Measurements from ENCODE around the gene KLHL26.
A peak's percentile ranks its signal among the peaks of the same experiment; 100 is the strongest.

The KLHL26 gene

GRCh38 chr19:18605546-18606280 is 31.1 kb upstream of the KLHL26 start:
- H3K36me3 ChIP-seq (replicated peaks in 1 of 2; ENCODE audit: control insufficient read depth in 2 of 2, insufficient read depth in 2 of 2, low read length in 2 of 2): no peaks in the 10 kb centered on the region
- peak overlapping the region; percentile 82 for H4K8ac ChIP-seq (ENCODE audit: low read depth, low read length)
- peaks cover 18 to 32% of the 10 kb centered on the region in 2 donors for H3K4me1 ChIP-seq (ENCODE audit: control insufficient read depth in 2 of 2, insufficient read depth in 1 of 2, low read depth in 1 of 2, low read length in 2 of 2)
- no peak for DNase-seq (ENCODE audit: low spot score)
- H2BK15ac ChIP-seq (ENCODE audit: low read length): peak overlapping the region; percentile 91
- peak overlapping the region; percentile 91 for H3K23ac ChIP-seq (ENCODE audit: low read depth, low read length, poor library complexity)
- H3K18ac ChIP-seq (ENCODE audit: low read length): peak overlapping the region; percentile 91
- H2AK5ac ChIP-seq (ENCODE audit: low read depth, low read length): peak overlapping the region; percentile 81
- H3K27me3 ChIP-seq (ENCODE audit: control insufficient read depth in 3 of 3, insufficient read depth in 3 of 3, low read depth in 1 of 3, low read length in 3 of 3): peaks cover 51 to 93% (median 89%) of the 10 kb centered on the region in 3 experiments
- H4K91ac ChIP-seq (ENCODE audit: low read depth, low read length, poor library complexity): no peak overlapping the region
- H2BK5ac ChIP-seq (ENCODE audit: low read length): peak overlapping the region; percentile 66
- no CpG with 5 or more reads among the region's 65 CpGs for WGBS, 2 donors (ENCODE audit: extremely low coverage in 2 of 2, insufficient read length in 2 of 2, insufficient replicate concordance in 1 of 2)
- peak overlapping the region; percentile 18 for H3K4me2 ChIP-seq (ENCODE audit: insufficient read depth, low read length, poor library complexity, severe bottlenecking)
- peak overlapping the region; percentile 94 for H3K14ac ChIP-seq (ENCODE audit: low read length)
- no peaks in the 10 kb centered on the region for H3K79me1 ChIP-seq (ENCODE audit: low read depth, low read length)
- no peaks in the 10 kb centered on the region for H3K9me3 ChIP-seq (replicated peaks in 1 of 2; ENCODE audit: control insufficient read depth in 2 of 2, insufficient read depth in 1 of 2, low read depth in 1 of 2, low read length in 2 of 2)
- H2BK120ac ChIP-seq (ENCODE audit: low read depth, low read length): no peak overlapping the region
- peak overlapping the region; percentile 73 for H2BK12ac ChIP-seq (ENCODE audit: low read length)
- no peak overlapping the region for H2AFZ ChIP-seq (ENCODE audit: low read length)
- no peak overlapping the region for H3K4me3 ChIP-seq (ENCODE audit: low read length in 2 of 2)
- H3K4ac ChIP-seq (ENCODE audit: low read length): no peak overlapping the region
- no peak overlapping the region for H3K9ac ChIP-seq (ENCODE audit: low read depth, low read length, poor library complexity)
- no peak overlapping the region for H3K27ac ChIP-seq (replicated peaks; ENCODE audit: low read length)

GRCh38 chr19:18606281-18607225 is 30.3 kb upstream of the KLHL26 start, which contains the start of gene CRLF1:
Gene CRLF1 (minus strand): TSS chr19:18606799. CDS start chr19:18606656, 143 bp downstream.
- H3K36me3 ChIP-seq (replicated peaks in 1 of 2; ENCODE audit: control insufficient read depth in 2 of 2, insufficient read depth in 2 of 2, low read length in 2 of 2): no peaks in the 10 kb centered on the region
- H3K23ac ChIP-seq (ENCODE audit: low read depth, low read length, poor library complexity): peak within 1 kb of the TSS; percentile 91
- no peak within 1 kb of the TSS for H4K8ac ChIP-seq (ENCODE audit: low read depth, low read length)
- no peaks in the 10 kb centered on the region for H3K9me3 ChIP-seq (replicated peaks in 1 of 2; ENCODE audit: control insufficient read depth in 2 of 2, insufficient read depth in 1 of 2, low read depth in 1 of 2, low read length in 2 of 2)
- DNase-seq (ENCODE audit: low spot score): no peak
- H3K27ac ChIP-seq (replicated peaks; ENCODE audit: low read length): no peak within 1 kb of the TSS
- peak within 1 kb of the TSS; percentile 81 for H2AK5ac ChIP-seq (ENCODE audit: low read depth, low read length)
- peaks cover 23 to 39% of the 10 kb centered on the region in 2 donors for H3K4me1 ChIP-seq (ENCODE audit: control insufficient read depth in 2 of 2, insufficient read depth in 1 of 2, low read depth in 1 of 2, low read length in 2 of 2)
- peak within 1 kb of the TSS; percentile 91 for H3K18ac ChIP-seq (ENCODE audit: low read length)
- no peaks in the 10 kb centered on the region for H3K79me1 ChIP-seq (ENCODE audit: low read depth, low read length)
- H2BK12ac ChIP-seq (ENCODE audit: low read length): peak within 1 kb of the TSS; percentile 58
- H3K4me3 ChIP-seq (ENCODE audit: low read length in 2 of 2): no peak within 1 kb of the TSS
- no peak within 1 kb of the TSS for H4K91ac ChIP-seq (ENCODE audit: low read depth, low read length, poor library complexity)
- H3K4me2 ChIP-seq (ENCODE audit: insufficient read depth, low read length, poor library complexity, severe bottlenecking): peak within 1 kb of the TSS; percentile 25
- peak within 1 kb of the TSS; percentile 91 for H2BK15ac ChIP-seq (ENCODE audit: low read length)
- WGBS, 2 donors (ENCODE audit: extremely low coverage in 2 of 2, insufficient read length in 2 of 2, insufficient replicate concordance in 1 of 2): no CpG with 5 or more reads among the region's 116 CpGs
- no peak within 1 kb of the TSS for H3K9ac ChIP-seq (ENCODE audit: low read depth, low read length, poor library complexity)
- peak within 1 kb of the TSS; percentile 66 for H2BK5ac ChIP-seq (ENCODE audit: low read length)
- H3K14ac ChIP-seq (ENCODE audit: low read length): no peak within 1 kb of the TSS
- peak within 1 kb of the TSS; percentile 59 for H2AFZ ChIP-seq (ENCODE audit: low read length)
- H3K27me3 ChIP-seq (ENCODE audit: control insufficient read depth in 3 of 3, insufficient read depth in 3 of 3, low read depth in 1 of 3, low read length in 3 of 3): peaks cover 56 to 98% (median 93%) of the 10 kb centered on the region in 3 experiments
- H2BK120ac ChIP-seq (ENCODE audit: low read depth, low read length): no peak within 1 kb of the TSS
- H3K4ac ChIP-seq (ENCODE audit: low read length): no peak within 1 kb of the TSS

- H3K27ac ChIP-seq (replicated peaks; ENCODE audit: low read length): no peak overlapping the region
- no peaks in the 10 kb centered on the region for H3K9me3 ChIP-seq (replicated peaks in 1 of 2; ENCODE audit: control insufficient read depth in 2 of 2, insufficient read depth in 1 of 2, low read depth in 1 of 2, low read length in 2 of 2)
- no peaks in the 10 kb centered on the region for H3K79me1 ChIP-seq (ENCODE audit: low read depth, low read length)
- DNase-seq (ENCODE audit: low spot score): no peak
- H2AFZ ChIP-seq (ENCODE audit: low read length): peak overlapping the region; percentile 59
- H4K8ac ChIP-seq (ENCODE audit: low read depth, low read length): no peak overlapping the region
- peak overlapping the region; percentile 60 for H2AK5ac ChIP-seq (ENCODE audit: low read depth, low read length)
- H3K4me3 ChIP-seq (ENCODE audit: low read length in 2 of 2): no peak overlapping the region
- peak overlapping the region; percentile 38 for H3K18ac ChIP-seq (ENCODE audit: low read length)
- peaks cover 66 to 98% (median 93%) of the 10 kb centered on the region in 3 experiments for H3K27me3 ChIP-seq (ENCODE audit: control insufficient read depth in 3 of 3, insufficient read depth in 3 of 3, low read depth in 1 of 3, low read length in 3 of 3)
- peak overlapping the region; percentile 58 for H2BK12ac ChIP-seq (ENCODE audit: low read length)
- H3K4me2 ChIP-seq (ENCODE audit: insufficient read depth, low read length, poor library complexity, severe bottlenecking): peak overlapping the region; percentile 25
- H2BK5ac ChIP-seq (ENCODE audit: low read length): no peak overlapping the region
- no peaks in the 10 kb centered on the region for H3K36me3 ChIP-seq (replicated peaks in 1 of 2; ENCODE audit: control insufficient read depth in 2 of 2, insufficient read depth in 2 of 2, low read length in 2 of 2)
- H3K4me1 ChIP-seq (ENCODE audit: control insufficient read depth in 2 of 2, insufficient read depth in 1 of 2, low read depth in 1 of 2, low read length in 2 of 2): peaks cover 30 to 47% of the 10 kb centered on the region in 2 donors
- H3K4ac ChIP-seq (ENCODE audit: low read length): no peak overlapping the region
- H4K91ac ChIP-seq (ENCODE audit: low read depth, low read length, poor library complexity): no peak overlapping the region
- H2BK15ac ChIP-seq (ENCODE audit: low read length): peak overlapping the region; percentile 54
- no peak overlapping the region for H3K23ac ChIP-seq (ENCODE audit: low read depth, low read length, poor library complexity)
- no peak overlapping the region for H3K14ac ChIP-seq (ENCODE audit: low read length)
- no CpG with 5 or more reads among the region's 68 CpGs for WGBS, 2 donors (ENCODE audit: extremely low coverage in 2 of 2, insufficient read length in 2 of 2, insufficient replicate concordance in 1 of 2)
- no peak overlapping the region for H2BK120ac ChIP-seq (ENCODE audit: low read depth, low read length)
- H3K9ac ChIP-seq (ENCODE audit: low read depth, low read length, poor library complexity): no peak overlapping the region
These were observed 29.4 kb upstream of the KLHL26 start for GRCh38 chr19:18607226-18608101.

Measured in neuronal stem cell (in vitro differentiated cells).